HCT116 (cell line): ENCODE measurements around the gene IGFN1. TPM values are rescaled to one million over a fixed set of nuclear protein-coding genes. Genes with fewer than 3 reads are reported as not detected.

Experiments
- ATAC-seq: fragments of 200-7000 bp; cut with Tn5 transposase; 2 replicates; pipeline ENCODE4 v1.9.1; 2020; ENCODE audit warnings: mild to moderate bottlenecking, moderate library complexity
- BruUV-seq: library from RNA; stranded (reverse); fragments of 400-500 nt; replicated peaks from 2 replicates; lab custom pipeline; 2021; lab: Mats Ljungman, UMichigan
- CTCF ChIA-PET: fragments of 300-600 bp; sonication (Branson Sonifier 250); formaldehyde crosslinking; loops from one replicate; lab custom pipeline; 2021; ENCODE audit warnings: antibody characterized with exemption; lab: Charles Lee
- POLR2A ChIA-PET: fragments of 300-600, 350-600 bp; sonication (Branson Sonifier 250); formaldehyde crosslinking; loops from one replicate; lab custom pipeline; 2021; ENCODE audit warnings: antibody characterized with exemption; lab: Charles Lee
- RAD21 ChIA-PET, 2 experiments: fragments of 300-600 bp; sonication (Branson Sonifier 250); formaldehyde crosslinking; loops; one replicate each; lab custom pipeline; 2023; ENCODE audit warnings: low total read pairs in 2 of 2; ENCODE audit not compliant: uncharacterized antibody in 2 of 2, unreplicated experiment in 2 of 2, low non-redundant PET in 1 of 2; lab: Charles Lee
- DNase-seq: peaks from one replicate; pipeline ENCODE4 v3.0.0-alpha.2; 2010; ENCODE audit warnings: low read depth, low spot score
- H2AFZ ChIP-seq: fragments of 200-600 bp; shearing (Covaris generic), sonication (generic); 2 replicates; pipeline ENCODE4 v1.6.1; 2017; ENCODE audit warnings: low read depth, mixed run types, mixed read lengths, antibody characterized with exemption, low read length; ENCODE audit not compliant: poor library complexity, severe bottlenecking
- H3K27ac ChIP-seq: 2 replicates; pipeline ENCODE4 v1.5.1; 2012; ENCODE audit warnings: low read depth, low read length
- H3K27me3 ChIP-seq: fragments of 200-600 bp; sonication (generic); 2 replicates; pipeline ENCODE4 v1.6.1; 2016; ENCODE audit warnings: mixed run types, low read length, mixed read lengths; ENCODE audit not compliant: insufficient read depth
- H3K36me3 ChIP-seq, 2 experiments: fragments of 200-500 bp in 1 of 2; fragments of 200-600 bp in 1 of 2; sonication (Bioruptor generic) in 1 of 2; sonication (generic) in 1 of 2; 2 replicates each; pipeline versions ENCODE4 v1.5.1 to v1.6.1; 2014 to 2016; ENCODE audit warnings: low read length in 2 of 2, inconsistent platforms in 1 of 2, mixed read lengths in 1 of 2, mixed run types in 1 of 2; ENCODE audit not compliant: insufficient read depth in 2 of 2, control insufficient read depth in 1 of 2
- H3K4me1 ChIP-seq, 2 experiments: fragments of 200-600 bp in 1 of 2; sonication (generic) in 1 of 2; 2 replicates each; pipeline versions ENCODE4 v1.5.1 to v1.6.1; 2012 to 2017; ENCODE audit warnings: low read length in 2 of 2, inconsistent platforms in 1 of 2, mild to moderate bottlenecking in 1 of 2, mixed read lengths in 1 of 2, mixed run types in 1 of 2, moderate library complexity in 1 of 2; ENCODE audit not compliant: insufficient read depth in 2 of 2, control insufficient read depth in 1 of 2
- H3K4me2 ChIP-seq: fragments of 200-600 bp; sonication (generic); 2 replicates; pipeline ENCODE4 v1.6.1; 2017; ENCODE audit warnings: mixed run types, low read length, mixed read lengths
- H3K4me3 ChIP-seq, 2 experiments: fragments of 200-600 bp in 1 of 2; sonication (generic) in 1 of 2; replicated peaks in 1 of 2; 2 replicates each; pipeline ENCODE4 v1.5.1; 2011 to 2016; ENCODE audit warnings: low read length in 2 of 2, control low read depth in 1 of 2, low read depth in 1 of 2, mild to moderate bottlenecking in 1 of 2, mixed read lengths in 1 of 2, mixed run types in 1 of 2
- H3K79me2 ChIP-seq: fragments of 200-600 bp; sonication (generic); 2 replicates; pipeline ENCODE4 v1.6.1; 2017; ENCODE audit warnings: mild to moderate bottlenecking, mixed run types, low read length, moderate library complexity, mixed read lengths; ENCODE audit not compliant: insufficient read depth
- H3K9ac ChIP-seq: fragments of 200-600 bp; sonication (generic); 2 replicates; pipeline ENCODE4 v1.6.1; 2016; ENCODE audit warnings: low read length, mixed read lengths
- H3K9me2 ChIP-seq: fragments of 200-600 bp; sonication (generic), shearing (Covaris generic); 2 replicates; pipeline ENCODE4 v1.6.1; 2017; ENCODE audit warnings: mixed run types, mild to moderate bottlenecking, moderate library complexity; ENCODE audit not compliant: insufficient read depth
- H3K9me3 ChIP-seq, 2 experiments: fragments of 200-500 bp in 1 of 2; fragments of 200-600 bp in 1 of 2; sonication (Bioruptor generic) in 1 of 2; sonication (generic) in 1 of 2; 2 replicates each; pipeline ENCODE4 v1.6.1; 2014 to 2017; ENCODE audit warnings: low read length in 2 of 2, mixed read lengths in 2 of 2, inconsistent platforms in 1 of 2, low read depth in 1 of 2, mild to moderate bottlenecking in 1 of 2, mixed run types in 1 of 2, moderate library complexity in 1 of 2; ENCODE audit not compliant: control insufficient read depth in 1 of 2, insufficient read depth in 1 of 2
- H4K20me1 ChIP-seq: fragments of 200-600 bp; sonication (generic), shearing (Covaris generic); 2 replicates; pipeline ENCODE4 v1.6.1; 2017; ENCODE audit warnings: mixed run types, mild to moderate bottlenecking, moderate library complexity; ENCODE audit not compliant: insufficient read depth
- EGR1 ChIP-seq: IDR thresholded peaks from 2 replicates; pipeline ENCODE4 v1.6.1; 2012; ENCODE audit warnings: low read depth
- EZH2 ChIP-seq: fragments of 200-600 bp; sonication (generic); IDR thresholded peaks from 2 replicates; pipeline ENCODE4 v1.6.1; 2017; ENCODE audit warnings: antibody characterized with exemption, mixed run types
- EZH2phosphoT487 ChIP-seq: fragments of 200-600 bp; IDR thresholded peaks from 2 replicates; pipeline ENCODE4 v1.6.1; 2018; ENCODE audit warnings: antibody characterized with exemption, borderline replicate concordance
- FOSL1 ChIP-seq: IDR thresholded peaks from 2 replicates; pipeline ENCODE4 v1.6.1; 2012; ENCODE audit warnings: low read depth
- RAD21 ChIP-seq: IDR thresholded peaks from 2 replicates; pipeline ENCODE4 v1.6.1; 2012; ENCODE audit warnings: low read depth, mild to moderate bottlenecking
- REST ChIP-seq: IDR thresholded peaks from 2 replicates; pipeline ENCODE4 v1.6.1; 2012; ENCODE audit warnings: low read depth
- SRF ChIP-seq: IDR thresholded peaks from 2 replicates; pipeline ENCODE4 v1.6.1; 2012; ENCODE audit warnings: low read depth
- TCF7L2 ChIP-seq: IDR thresholded peaks from 2 replicates; pipeline ENCODE4 v1.7.0; 2011; ENCODE audit warnings: borderline replicate concordance, inconsistent platforms; ENCODE audit not compliant: insufficient read depth, insufficient read length; ENCODE audit errors: extremely low read depth
- intact Hi-C: fragments of 100-400 bp; cut with micrococcal nuclease; formaldehyde crosslinking; loops from 2 replicates; pipeline ENCODE4 v1.10.0; 2022
- total RNA-seq: library from RNA; stranded (reverse); gene quantifications from one replicate; pipeline ENCODE4 v1.2.1, GENCODE V29; 2021; ENCODE audit not compliant: unreplicated experiment
- TF ChIP-seq, protein P1 (sequence below), 3 experiments: fragments of 200-600 bp in 1 of 3; sonication (generic) in 1 of 3; IDR thresholded peaks in 2 of 3; conservative IDR thresholded peaks in 1 of 3; 2 replicates each; pipeline ENCODE4 v1.5.1; 2012 to 2017; ENCODE audit warnings: low read depth in 2 of 3, low read length in 2 of 3, antibody characterized with exemption in 1 of 3, borderline replicate concordance in 1 of 3, control low read depth in 1 of 3, mild to moderate bottlenecking in 1 of 3, mixed read lengths in 1 of 3, mixed run types in 1 of 3, moderate library complexity in 1 of 3; ENCODE audit not compliant: insufficient read depth in 1 of 3

The IGFN1 gene
- total RNA-seq, 1 experiment from 2014 or later: not detected

- no peak for ATAC-seq
- H4K20me1 ChIP-seq: no peaks in the 10 kb centered on the region
- ChIA-PET RAD21 (no interaction called here), POLR2A (no interaction called here), CTCF (no interaction called here)
- H3K27ac ChIP-seq: no peak overlapping the region
- H3K27me3 ChIP-seq: peaks cover 6% of the 10 kb centered on the region; the same call in 1 of the 2 replicates
- H3K36me3 ChIP-seq: no peaks in the 10 kb centered on the region
- TF ChIP-seq SRF: no peak
- TF ChIP-seq EZH2phosphoT487: no peak
- no peak for TF ChIP-seq EZH2
- TF ChIP-seq RAD21: no peak
- no peak for TF ChIP-seq REST
- TF ChIP-seq EGR1: no peak
- TF ChIP-seq FOSL1: no peak
- no peak overlapping the region for H3K9ac ChIP-seq
- no peak overlapping the region for H2AFZ ChIP-seq
- no peak overlapping the region for H3K4me2 ChIP-seq
- no peak for DNase-seq
- H3K4me1 ChIP-seq: peaks cover 0 to 15% of the 10 kb centered on the region in 2 experiments; a peak in 2 of 4 replicates
- H3K9me2 ChIP-seq: no peaks in the 10 kb centered on the region
- no TSS peak for BruUV-seq
- intact Hi-C loops: no loop called here
- H3K9me3 ChIP-seq: no peaks in the 10 kb centered on the region
- H3K4me3 ChIP-seq: no peak overlapping the region
- no peaks in the 10 kb centered on the region for H3K79me2 ChIP-seq
Measured at GRCh38 chr1:201194046-201194445, 3.4 kb downstream of the IGFN1 start.

- Histone ChIP-seq H3K4me2 (no peak overlapping the region), H2AFZ (no peak overlapping the region), H3K27me3 (no peaks in the 10 kb centered on the region), H3K9ac (no peak overlapping the region), H4K20me1 (no peaks in the 10 kb centered on the region), H3K79me2 (no peaks in the 10 kb centered on the region), H3K27ac (no peak overlapping the region), H3K4me1 (no peaks in the 10 kb centered on the region), H3K9me2 (no peaks in the 10 kb centered on the region), H3K4me3 (no peak overlapping the region), H3K9me3 (no peaks in the 10 kb centered on the region), H3K36me3 (no peaks in the 10 kb centered on the region)
- DNase-seq: no peak
- intact Hi-C loops: no loop called here
- no TSS peak for BruUV-seq
- ChIA-PET POLR2A (no interaction called here), RAD21 (no interaction called here), CTCF (no interaction called here)
- ATAC-seq: no peak
- TF ChIP-seq, protein P1, sequence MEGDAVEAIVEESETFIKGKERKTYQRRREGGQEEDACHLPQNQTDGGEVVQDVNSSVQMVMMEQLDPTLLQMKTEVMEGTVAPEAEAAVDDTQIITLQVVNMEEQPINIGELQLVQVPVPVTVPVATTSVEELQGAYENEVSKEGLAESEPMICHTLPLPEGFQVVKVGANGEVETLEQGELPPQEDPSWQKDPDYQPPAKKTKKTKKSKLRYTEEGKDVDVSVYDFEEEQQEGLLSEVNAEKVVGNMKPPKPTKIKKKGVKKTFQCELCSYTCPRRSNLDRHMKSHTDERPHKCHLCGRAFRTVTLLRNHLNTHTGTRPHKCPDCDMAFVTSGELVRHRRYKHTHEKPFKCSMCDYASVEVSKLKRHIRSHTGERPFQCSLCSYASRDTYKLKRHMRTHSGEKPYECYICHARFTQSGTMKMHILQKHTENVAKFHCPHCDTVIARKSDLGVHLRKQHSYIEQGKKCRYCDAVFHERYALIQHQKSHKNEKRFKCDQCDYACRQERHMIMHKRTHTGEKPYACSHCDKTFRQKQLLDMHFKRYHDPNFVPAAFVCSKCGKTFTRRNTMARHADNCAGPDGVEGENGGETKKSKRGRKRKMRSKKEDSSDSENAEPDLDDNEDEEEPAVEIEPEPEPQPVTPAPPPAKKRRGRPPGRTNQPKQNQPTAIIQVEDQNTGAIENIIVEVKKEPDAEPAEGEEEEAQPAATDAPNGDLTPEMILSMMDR (IDR thresholded peaks at IDR 0.05 in 2 of 3, conservative IDR thresholded peaks at IDR 0.05 in 1 of 3; ENCODE audit: borderline replicate concordance in 1 of 3, insufficient read depth in 1 of 3, low read depth in 2 of 3, low read length in 2 of 3): no peak
- TF ChIP-seq EZH2phosphoT487 (no peak), TCF7L2 (no peak)
Measured at GRCh38 chr1:201198598-201198997, 8.0 kb downstream of the IGFN1 start.
